MM.1S (cell line): ENCODE results near the gene MASP1.

Experiments used
- DNase-seq: peaks from one replicate; pipeline ENCODE4 v3.0.0-alpha.2; 2015
- H2AFZ ChIP-seq: fragments of 300-600 bp; sonication (generic); 2 replicates; pipeline ENCODE4 v1.6.0; 2016; ENCODE audit warnings: antibody characterized with exemption, low read length
- H3F3A ChIP-seq: fragments of 300-600 bp; sonication (generic); 2 replicates; pipeline ENCODE4 v1.6.1; 2016; ENCODE audit warnings: mild to moderate bottlenecking, antibody characterized with exemption, low read length, moderate library complexity, mixed read lengths; ENCODE audit not compliant: insufficient read depth
- H3K27ac ChIP-seq: fragments of 300-600 bp; sonication (generic); 2 replicates; pipeline ENCODE4 v1.5.1; 2016; ENCODE audit warnings: mild to moderate bottlenecking, low read length
- H3K27me3 ChIP-seq: fragments of 300-600 bp; sonication (generic); replicated peaks from 2 replicates; pipeline ENCODE4 v1.6.0; 2016; ENCODE audit warnings: low read length; ENCODE audit not compliant: insufficient read depth
- H3K36me3 ChIP-seq: fragments of 300-600 bp; sonication (generic); replicated peaks from 2 replicates; pipeline ENCODE4 v1.6.1; 2016; ENCODE audit warnings: mild to moderate bottlenecking, low read length, mixed read lengths; ENCODE audit not compliant: insufficient read depth
- H3K4me1 ChIP-seq: fragments of 300-600 bp; sonication (generic); 2 replicates; pipeline ENCODE4 v1.6.1; 2016; ENCODE audit warnings: low read length, mixed read lengths
- H3K4me2 ChIP-seq: fragments of 300-600 bp; sonication (generic); 2 replicates; pipeline ENCODE4 v1.6.0; 2016; ENCODE audit warnings: low read depth, low read length
- H3K4me3 ChIP-seq: fragments of 300-600 bp; sonication (generic); 2 replicates; pipeline ENCODE4 v1.5.1; 2016; ENCODE audit warnings: low read length, mixed read lengths
- H3K79me2 ChIP-seq: fragments of 300-600 bp; sonication (generic); 2 replicates; pipeline ENCODE4 v1.6.1; 2016; ENCODE audit warnings: mixed run types, low read length, mixed read lengths
- H3K9ac ChIP-seq: fragments of 300-600 bp; sonication (generic); 2 replicates; pipeline ENCODE4 v1.6.1; 2016; ENCODE audit warnings: low read length, mixed read lengths
- H3K9me2 ChIP-seq: fragments of 300-600 bp; sonication (generic); replicated peaks from 2 replicates; pipeline ENCODE4 v1.6.1; 2016; ENCODE audit warnings: mild to moderate bottlenecking, low read length, mixed read lengths; ENCODE audit not compliant: insufficient read depth
- H3K9me3 ChIP-seq: fragments of 300-600 bp; sonication (generic); replicated peaks from 2 replicates; pipeline ENCODE4 v1.6.1; 2016; ENCODE audit warnings: mild to moderate bottlenecking, low read length, mixed read lengths; ENCODE audit not compliant: insufficient read depth
- H4K20me1 ChIP-seq: fragments of 300-600 bp; sonication (generic); 2 replicates; pipeline ENCODE4 v1.6.1; 2016; ENCODE audit warnings: mild to moderate bottlenecking, low read length, moderate library complexity, mixed read lengths; ENCODE audit not compliant: insufficient read depth
- EZH2 ChIP-seq: fragments of 300-600 bp; sonication (generic); optimal IDR thresholded peaks from 2 replicates; pipeline ENCODE3; 2017; ENCODE audit warnings: low read depth, mild to moderate bottlenecking, antibody characterized with exemption, low read length, mixed read lengths
- EZH2phosphoT487 ChIP-seq: fragments of 300-600 bp; sonication (generic); IDR thresholded peaks from 2 replicates; pipeline ENCODE4 v1.6.1; 2018; ENCODE audit warnings: antibody characterized with exemption, low read length
- TF ChIP-seq, protein P1 (sequence below): fragments of 300-600 bp; sonication (generic); IDR thresholded peaks from 2 replicates; pipeline ENCODE4 v1.5.1; 2016; ENCODE audit warnings: antibody characterized with exemption, low read length, mixed read lengths

The MASP1 gene

DNA sequence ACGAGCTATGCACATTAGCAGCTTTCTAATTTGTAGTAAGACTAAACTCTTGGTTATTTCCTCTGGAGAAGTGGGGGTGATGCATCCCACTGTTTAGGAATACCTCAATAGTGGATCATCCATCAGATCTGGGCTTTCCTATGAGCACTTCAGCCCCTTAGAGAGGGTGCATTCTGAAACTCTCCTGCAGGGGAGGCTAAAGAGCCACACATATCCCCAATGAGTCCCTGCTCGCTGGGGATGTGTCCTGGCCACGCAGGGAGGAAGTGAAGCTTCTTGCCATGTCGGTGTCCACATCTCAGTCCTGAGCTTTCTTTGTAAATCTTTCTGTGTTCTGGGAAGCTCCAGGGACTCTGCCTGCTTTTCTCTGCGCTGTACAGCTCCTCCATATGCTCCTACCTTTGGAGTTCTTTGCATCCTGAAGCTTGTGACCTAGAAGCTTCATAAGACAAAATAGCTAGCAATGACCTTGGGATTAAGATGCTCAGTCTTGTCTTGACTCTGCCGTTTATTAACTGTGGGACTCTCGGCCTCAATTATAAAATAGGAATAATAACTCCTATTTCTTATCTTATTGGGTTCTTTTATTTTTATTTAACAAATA is 28.3 kb upstream of the MASP1 start:
- Histone ChIP-seq H2AFZ (peak overlapping the region; percentile 84), H3K4me1 (peaks cover 4% of the 10 kb centered on the region), H3K36me3 (no peaks in the 10 kb centered on the region), H3K4me3 (no peak overlapping the region), H3K4me2 (peak overlapping the region; percentile 81), H3F3A (no peaks in the 10 kb centered on the region), H3K79me2 (no peaks in the 10 kb centered on the region), H3K27ac (no peak overlapping the region), H3K9ac (no peak overlapping the region), H3K27me3 (no peaks in the 10 kb centered on the region), H3K9me2 (no peaks in the 10 kb centered on the region), H3K9me3 (no peaks in the 10 kb centered on the region), H4K20me1 (no peaks in the 10 kb centered on the region)
- DNase-seq: peak; percentile 86
- TF ChIP-seq, protein P1, sequence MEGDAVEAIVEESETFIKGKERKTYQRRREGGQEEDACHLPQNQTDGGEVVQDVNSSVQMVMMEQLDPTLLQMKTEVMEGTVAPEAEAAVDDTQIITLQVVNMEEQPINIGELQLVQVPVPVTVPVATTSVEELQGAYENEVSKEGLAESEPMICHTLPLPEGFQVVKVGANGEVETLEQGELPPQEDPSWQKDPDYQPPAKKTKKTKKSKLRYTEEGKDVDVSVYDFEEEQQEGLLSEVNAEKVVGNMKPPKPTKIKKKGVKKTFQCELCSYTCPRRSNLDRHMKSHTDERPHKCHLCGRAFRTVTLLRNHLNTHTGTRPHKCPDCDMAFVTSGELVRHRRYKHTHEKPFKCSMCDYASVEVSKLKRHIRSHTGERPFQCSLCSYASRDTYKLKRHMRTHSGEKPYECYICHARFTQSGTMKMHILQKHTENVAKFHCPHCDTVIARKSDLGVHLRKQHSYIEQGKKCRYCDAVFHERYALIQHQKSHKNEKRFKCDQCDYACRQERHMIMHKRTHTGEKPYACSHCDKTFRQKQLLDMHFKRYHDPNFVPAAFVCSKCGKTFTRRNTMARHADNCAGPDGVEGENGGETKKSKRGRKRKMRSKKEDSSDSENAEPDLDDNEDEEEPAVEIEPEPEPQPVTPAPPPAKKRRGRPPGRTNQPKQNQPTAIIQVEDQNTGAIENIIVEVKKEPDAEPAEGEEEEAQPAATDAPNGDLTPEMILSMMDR: peak; percentile 99
- no peak for TF ChIP-seq EZH2phosphoT487

DNA sequence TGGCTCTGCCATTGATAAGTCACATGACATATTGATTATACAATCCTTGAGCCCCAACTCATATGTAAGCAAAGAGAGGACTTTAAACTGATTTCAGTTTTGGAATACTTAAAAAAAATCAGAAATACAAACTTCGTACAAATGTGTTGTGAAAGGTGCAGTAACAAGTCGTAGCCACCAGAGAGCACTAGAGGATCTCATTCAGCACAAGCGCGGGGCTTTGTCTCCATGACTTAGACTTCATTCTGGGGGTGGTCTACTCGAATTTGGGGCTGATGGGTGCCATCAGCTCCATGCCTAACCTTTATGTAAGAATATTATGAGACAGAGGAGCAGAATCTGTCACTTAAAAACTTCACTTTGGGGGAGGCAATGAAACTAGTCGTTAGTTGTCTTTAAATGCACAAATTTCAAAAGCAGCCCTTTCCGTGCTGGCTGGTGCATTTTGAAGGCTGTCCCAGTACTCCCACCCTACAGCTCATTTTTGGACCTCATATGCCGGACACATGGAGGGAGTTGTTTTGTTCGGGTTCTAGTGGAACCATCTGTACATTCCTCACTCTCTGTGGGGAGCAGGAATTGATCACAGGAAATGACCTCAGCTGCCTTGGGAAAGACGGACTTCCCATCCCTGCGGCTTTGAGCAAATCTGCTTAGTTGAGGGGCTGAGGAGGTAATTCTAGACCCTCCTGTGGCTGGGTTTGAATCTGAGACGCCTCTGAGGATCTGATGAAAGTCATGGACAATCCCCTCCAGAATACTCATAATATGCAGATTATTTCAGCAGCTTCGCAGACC is 27.5 kb upstream of the MASP1 start:
- peak; percentile 73 for DNase-seq
- H3K9ac ChIP-seq: no peak overlapping the region
- no peaks in the 10 kb centered on the region for H3K79me2 ChIP-seq
- H2AFZ ChIP-seq: peak overlapping the region; percentile 84
- H3K9me2 ChIP-seq: no peaks in the 10 kb centered on the region
- H3K27me3 ChIP-seq: no peaks in the 10 kb centered on the region
- no peak overlapping the region for H3K27ac ChIP-seq
- no peaks in the 10 kb centered on the region for H3K36me3 ChIP-seq
- TF ChIP-seq EZH2: no peak
- TF ChIP-seq, protein P1: peak; percentile 99
- H4K20me1 ChIP-seq: no peaks in the 10 kb centered on the region
- peaks cover 4% of the 10 kb centered on the region for H3K4me1 ChIP-seq
- no peaks in the 10 kb centered on the region for H3F3A ChIP-seq
- no peaks in the 10 kb centered on the region for H3K9me3 ChIP-seq
- peak overlapping the region; percentile 51 for H3K4me3 ChIP-seq
- H3K4me2 ChIP-seq: peak overlapping the region; percentile 81

DNA sequence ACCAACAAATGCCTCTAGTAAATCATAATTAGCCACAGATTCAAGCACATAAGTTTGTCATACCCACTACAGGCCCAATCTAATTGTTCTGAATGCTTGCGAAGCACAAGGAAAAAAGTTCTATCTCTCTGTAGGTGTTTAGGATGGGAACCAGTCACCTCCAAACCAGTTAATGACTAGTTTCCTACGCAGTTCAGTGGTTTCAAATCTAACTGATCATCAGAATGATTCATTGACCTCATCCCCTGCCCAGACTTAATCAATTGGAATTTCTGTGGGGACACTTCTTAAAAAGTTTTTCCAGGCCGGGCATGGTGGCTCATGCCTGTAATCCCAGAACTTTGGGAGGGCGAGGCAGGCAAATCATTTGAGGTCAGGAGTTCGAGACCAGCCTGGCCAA is 24.3 kb upstream of the MASP1 start:
- Histone ChIP-seq H3K27ac (no peak overlapping the region), H3K27me3 (no peaks in the 10 kb centered on the region), H3K9me2 (no peaks in the 10 kb centered on the region), H3F3A (no peaks in the 10 kb centered on the region), H3K36me3 (no peaks in the 10 kb centered on the region), H3K4me2 (no peak overlapping the region), H3K9ac (no peak overlapping the region), H3K9me3 (no peaks in the 10 kb centered on the region), H3K4me1 (peaks cover 4% of the 10 kb centered on the region), H4K20me1 (no peaks in the 10 kb centered on the region), H2AFZ (no peak overlapping the region), H3K4me3 (no peak overlapping the region), H3K79me2 (no peaks in the 10 kb centered on the region)
- TF ChIP-seq, protein P1: no peak
- DNase-seq: no peak
